Measurements from ENCODE around the gene SNX33.
A peak's percentile ranks its signal among the peaks of the same experiment; 100 is the strongest.

The SNX33 gene

GRCh38 chr15:75656813-75657212 lies 9.1 kb downstream of the SNX33 start:
- no peak overlapping the region for H3K4me3 ChIP-seq (ENCODE audit: low read depth, low read length)
- no peak for DNase-seq (ENCODE audit: low read depth)
- TF ChIP-seq CTCF (conservative IDR thresholded peaks at IDR 0.05; ENCODE audit: low read depth, low read length), result no peak

GRCh38 chr15:75659141-75659771 lies 11.5 kb downstream of the SNX33 start:
- DNase-seq (ENCODE audit: low read depth), result no peak
- no peak overlapping the region for H3K4me3 ChIP-seq (ENCODE audit: low read depth, low read length)
- no peak for TF ChIP-seq CTCF (conservative IDR thresholded peaks at IDR 0.05; ENCODE audit: low read depth, low read length)

GRCh38 chr15:75659928-75660645 lies 12.4 kb downstream of the SNX33 start:
- no peak for TF ChIP-seq CTCF (conservative IDR thresholded peaks at IDR 0.05; ENCODE audit: low read depth, low read length)
- no peak for DNase-seq (ENCODE audit: low read depth)
- no peak overlapping the region for H3K4me3 ChIP-seq (ENCODE audit: low read depth, low read length)

- peak overlapping the region; percentile 36 for H3K4me3 ChIP-seq (ENCODE audit: low read depth, low read length)
- peak; percentile 97 for DNase-seq (ENCODE audit: low read depth)
Observed at GRCh38 chr15:75661100-75661755, 13.5 kb downstream of the SNX33 start.

GRCh38 chr15:75661756-75662140 lies 14.0 kb downstream of the SNX33 start:
- no peak overlapping the region for H3K4me3 ChIP-seq (ENCODE audit: low read depth, low read length)
- DNase-seq (ENCODE audit: low read depth), result no peak
- TF ChIP-seq CTCF (conservative IDR thresholded peaks at IDR 0.05; ENCODE audit: low read depth, low read length), result no peak

More at GRCh38 chr15:75661100-75661755, 13.5 kb downstream of the SNX33 start:
- no peak for TF ChIP-seq CTCF (conservative IDR thresholded peaks at IDR 0.05; ENCODE audit: low read depth, low read length)

- DNase-seq (ENCODE audit: low read depth), result no peak
- TF ChIP-seq CTCF (conservative IDR thresholded peaks at IDR 0.05; ENCODE audit: low read depth, low read length), result no peak
- no peak overlapping the region for H3K4me3 ChIP-seq (ENCODE audit: low read depth, low read length)
Observed at GRCh38 chr15:75662823-75663519, 15.3 kb downstream of the SNX33 start.

All from choroid plexus epithelial cell (primary cell).